ENCODE data around the gene MRPS35. TPM values are rescaled to one million over a fixed set of nuclear protein-coding genes. Genes with fewer than 3 reads are reported as not detected.
"Not testable (repeated sequence)": the region's sequence is repeated elsewhere in the genome, so short reads cannot be mapped to it uniquely, and the experiment has no call there.

Gene MRPS35
- total RNA-seq, 2 donors from 2014 or later: 85.8 to 90.7 TPM

- Histone ChIP-seq H3K4me3 (no peak overlapping the region), H3K36me3 (no peaks in the 10 kb centered on the region), H3K9me3 (no peaks in the 10 kb centered on the region), H3K4me1 (no peaks in the 10 kb centered on the region), H3K27ac (no peak overlapping the region), H3K9ac (ENCODE audit: low read depth in 2 of 2, low read length in 2 of 2) (no peak overlapping the region), H3K27me3 (no peaks in the 10 kb centered on the region)
- TF ChIP-seq CTCF (IDR thresholded peaks at IDR 0.05): no peak
- intact Hi-C loops (cut with DNase I): loop anchor here (5.0 kb wide), 1 partner anchor 74 kb away; no protein-coding TSS in a partner anchor
- no peak for DNase-seq
Observed at GRCh38 chr12:27743601-27744000, 33.0 kb downstream of the MRPS35 start.

- DNase-seq; H3K27me3 ChIP-seq; H3K9me3 ChIP-seq; H3K4me3 ChIP-seq; H3K4me1 ChIP-seq; H3K36me3 ChIP-seq; H3K27ac ChIP-seq; H3K9ac ChIP-seq (ENCODE audit: low read depth in 2 of 2, low read length in 2 of 2); intact Hi-C loops (cut with DNase I): not testable (repeated sequence)
Observed at GRCh38 chr12:27745734-27746133, 35.1 kb downstream of the MRPS35 start.

- Histone ChIP-seq H3K9ac (ENCODE audit: low read depth in 2 of 2, low read length in 2 of 2) (no peak overlapping the region), H3K4me3 (no peak overlapping the region), H3K27me3 (no peaks in the 10 kb centered on the region), H3K27ac (peak overlapping the region; percentile 49), H3K36me3 (no peaks in the 10 kb centered on the region), H3K4me1 (no peaks in the 10 kb centered on the region), H3K9me3 (no peaks in the 10 kb centered on the region)
- TF ChIP-seq CTCF (IDR thresholded peaks at IDR 0.05): no peak
- intact Hi-C loops (cut with DNase I): no loop called here
- DNase-seq: no peak
Observed at GRCh38 chr12:27747111-27747820, 36.6 kb downstream of the MRPS35 start.

GRCh38 chr12:27751386-27752047, 40.9 kb downstream of the MRPS35 start:
- Histone ChIP-seq H3K4me3 (no peak overlapping the region), H3K9me3 (no peaks in the 10 kb centered on the region), H3K4me1 (no peaks in the 10 kb centered on the region), H3K27me3 (no peaks in the 10 kb centered on the region), H3K9ac (ENCODE audit: low read depth in 2 of 2, low read length in 2 of 2) (no peak overlapping the region), H3K36me3 (no peaks in the 10 kb centered on the region), H3K27ac (peak overlapping the region; percentile 13)
- intact Hi-C loops (cut with DNase I): no loop called here
- DNase-seq: peak; percentile 86
- no peak for TF ChIP-seq CTCF (IDR thresholded peaks at IDR 0.05)

- intact Hi-C loops (cut with DNase I): no loop called here
- Histone ChIP-seq H3K27me3 (no peaks in the 10 kb centered on the region), H3K9ac (ENCODE audit: low read depth in 2 of 2, low read length in 2 of 2) (no peak overlapping the region), H3K4me1 (no peaks in the 10 kb centered on the region), H3K9me3 (no peaks in the 10 kb centered on the region), H3K27ac (peak overlapping the region; percentile 11), H3K4me3 (no peak overlapping the region), H3K36me3 (no peaks in the 10 kb centered on the region)
- no peak for TF ChIP-seq CTCF (IDR thresholded peaks at IDR 0.05)
- DNase-seq: peak; percentile 68
Observed at GRCh38 chr12:27754795-27755194, 44.2 kb downstream of the MRPS35 start.

- Histone ChIP-seq H3K27ac (no peak overlapping the region), H3K9me3 (no peaks in the 10 kb centered on the region), H3K4me1 (no peaks in the 10 kb centered on the region), H3K4me3 (no peak overlapping the region), H3K36me3 (no peaks in the 10 kb centered on the region), H3K9ac (ENCODE audit: low read depth in 2 of 2, low read length in 2 of 2) (no peak overlapping the region), H3K27me3 (no peaks in the 10 kb centered on the region)
- intact Hi-C loops (cut with DNase I): no loop called here
- no peak for DNase-seq
- no peak for TF ChIP-seq CTCF (IDR thresholded peaks at IDR 0.05)
Observed at GRCh38 chr12:27756670-27757195, 46.1 kb downstream of the MRPS35 start.

Data from colonic mucosa (tissue), 4 donors.